ENCODE results near the gene SOX14.

GRCh38 chr3:137796993-137797392, 32.9 kb downstream of the SOX14 start:
- TF ChIP-seq FOXP2 (optimal IDR thresholded peaks at IDR 0.05; ENCODE audit: control extremely low read depth, extremely low read length, insufficient read depth) (no peak), POLR2AphosphoS5 (IDR thresholded peaks at IDR 0.05; ENCODE audit: borderline replicate concordance, low read depth, low read length) (no peak), EZH2 (IDR thresholded peaks at IDR 0.05) (no peak)
